AG04450 (cell line): ENCODE results near the gene MAN1B1. TPM values are rescaled to one million over a fixed set of nuclear protein-coding genes. Genes with fewer than 3 reads are reported as not detected.

Experiments used
- CTCF ChIA-PET: fragments of 300-600, 350-600 bp; formaldehyde crosslinking; extraction: SDS; loops from one replicate; lab custom pipeline; 2022; ENCODE audit warnings: antibody characterized with exemption, inconsistent platforms; lab: Charles Lee
- POLR2A ChIA-PET: fragments of 350-600 bp; formaldehyde crosslinking; extraction: SDS; loops from one replicate; lab custom pipeline; 2021; ENCODE audit warnings: antibody characterized with exemption, inconsistent platforms; lab: Yijun Ruan, JAX
- DNase-seq: peaks from one replicate; pipeline ENCODE4 v3.0.0-alpha.2; 2011; ENCODE audit warnings: low read depth, low spot score
- H3K27ac ChIP-seq: one replicate; pipeline ENCODE4 v1.5.1; 2012; ENCODE audit warnings: low read depth, low read length, control low read depth
- H3K27me3 ChIP-seq: one replicate; pipeline ENCODE4 v1.6.0; 2012; ENCODE audit warnings: low read length; ENCODE audit not compliant: control insufficient read depth, insufficient read depth
- H3K4me3 ChIP-seq: 2 replicates; pipeline ENCODE4 v1.5.1; 2011; ENCODE audit warnings: mild to moderate bottlenecking, low read depth, low read length, control low read depth
- H3K9me3 ChIP-seq: 2 replicates; pipeline ENCODE4 v1.5.1; 2012; ENCODE audit warnings: low read length; ENCODE audit not compliant: control insufficient read depth, insufficient read depth
- CTCF ChIP-seq: IDR thresholded peaks from 2 replicates; pipeline ENCODE4 v1.5.1; 2011; ENCODE audit warnings: low read depth, low read length, control low read depth, inconsistent platforms
- polyA plus RNA-seq: library from polyadenylated mRNA; depleted of rRNA; stranded (reverse); fragments of >200 nt; gene quantifications from 2 replicates; pipeline ENCODE4 v1.2.3, GENCODE V29; 2011

The MAN1B1 gene
- polyA plus RNA-seq, 1 experiment = 40.8 TPM

- ChIA-PET POLR2A (no interaction called here), CTCF (no interaction called here)
- no peak for TF ChIP-seq CTCF
- Histone ChIP-seq H3K4me3 (no peak overlapping the region), H3K27me3 (peaks cover 8% of the 10 kb centered on the region), H3K27ac (no peak overlapping the region), H3K9me3 (peaks cover 14% of the 10 kb centered on the region; the same call in 1 of the 2 replicates)
- DNase-seq = no peak
Measured at GRCh38 chr9:137148242-137148641, 61.5 kb downstream of the MAN1B1 start.

GRCh38 chr9:137148661-137149060 is 61.9 kb downstream of the MAN1B1 start:
- no peak overlapping the region for H3K4me3 ChIP-seq
- no peak overlapping the region for H3K27ac ChIP-seq
- no peak for DNase-seq
- CTCF ChIA-PET = no interaction called here
- H3K9me3 ChIP-seq = peaks cover 14% of the 10 kb centered on the region; the same call in 1 of the 2 replicates
- no peak for TF ChIP-seq CTCF
- POLR2A ChIA-PET = no interaction called here
- peaks cover 6% of the 10 kb centered on the region for H3K27me3 ChIP-seq

GRCh38 chr9:137149363-137149762 is 62.6 kb downstream of the MAN1B1 start:
- peaks cover 14% of the 10 kb centered on the region; the same call in 1 of the 2 replicates for H3K9me3 ChIP-seq
- no peak overlapping the region for H3K4me3 ChIP-seq
- ChIA-PET POLR2A (no interaction called here), CTCF (no interaction called here)
- H3K27me3 ChIP-seq = peaks cover 6% of the 10 kb centered on the region
- no peak for DNase-seq
- TF ChIP-seq CTCF = no peak
- H3K27ac ChIP-seq = no peak overlapping the region

DNA sequence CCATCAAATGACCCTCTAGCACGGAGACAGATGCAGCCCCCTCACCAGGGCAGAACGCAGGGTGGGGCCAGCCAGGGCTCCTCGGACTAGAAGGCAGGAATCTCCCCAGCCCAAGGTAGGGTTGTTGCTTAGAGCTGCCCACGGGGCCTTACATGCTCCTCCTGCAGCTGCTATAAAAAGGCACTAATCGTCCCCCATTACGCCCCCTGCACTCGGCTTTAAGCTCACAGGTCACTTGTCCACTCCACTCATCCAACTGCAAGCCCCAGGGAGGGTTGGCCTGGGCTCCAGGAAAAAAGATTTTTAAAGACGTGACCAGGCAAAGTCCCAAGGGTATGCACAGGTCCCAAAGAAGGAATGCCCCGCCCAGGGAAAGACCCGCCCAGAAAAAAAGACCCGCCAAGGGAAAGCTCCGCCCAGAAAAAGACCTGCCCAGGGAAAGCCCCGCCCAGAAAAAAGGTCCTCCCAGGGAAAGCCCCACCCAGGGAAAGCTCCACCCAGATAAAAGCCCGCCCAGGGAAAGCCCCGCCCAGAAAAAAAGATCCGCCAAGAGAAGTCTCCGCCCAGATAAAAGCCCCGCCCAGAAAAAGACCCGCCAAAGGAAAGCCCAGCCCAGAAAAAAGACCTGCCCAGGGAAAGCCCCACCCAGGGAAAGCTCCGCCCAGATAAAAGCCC is 63.3 kb downstream of the MAN1B1 start:
- POLR2A ChIA-PET = no interaction called here
- Histone ChIP-seq H3K4me3 (no peak overlapping the region), H3K27ac (no peak overlapping the region), H3K9me3 (peaks cover 14% of the 10 kb centered on the region; the same call in 1 of the 2 replicates), H3K27me3 (peaks cover 6% of the 10 kb centered on the region)
- TF ChIP-seq CTCF = no peak
- DNase-seq = no peak
- CTCF ChIA-PET = interaction anchor here (0.7 kb wide), 1 partner anchor 39 kb away, joined by 3 read pairs; no protein-coding TSS in a partner anchor

DNA sequence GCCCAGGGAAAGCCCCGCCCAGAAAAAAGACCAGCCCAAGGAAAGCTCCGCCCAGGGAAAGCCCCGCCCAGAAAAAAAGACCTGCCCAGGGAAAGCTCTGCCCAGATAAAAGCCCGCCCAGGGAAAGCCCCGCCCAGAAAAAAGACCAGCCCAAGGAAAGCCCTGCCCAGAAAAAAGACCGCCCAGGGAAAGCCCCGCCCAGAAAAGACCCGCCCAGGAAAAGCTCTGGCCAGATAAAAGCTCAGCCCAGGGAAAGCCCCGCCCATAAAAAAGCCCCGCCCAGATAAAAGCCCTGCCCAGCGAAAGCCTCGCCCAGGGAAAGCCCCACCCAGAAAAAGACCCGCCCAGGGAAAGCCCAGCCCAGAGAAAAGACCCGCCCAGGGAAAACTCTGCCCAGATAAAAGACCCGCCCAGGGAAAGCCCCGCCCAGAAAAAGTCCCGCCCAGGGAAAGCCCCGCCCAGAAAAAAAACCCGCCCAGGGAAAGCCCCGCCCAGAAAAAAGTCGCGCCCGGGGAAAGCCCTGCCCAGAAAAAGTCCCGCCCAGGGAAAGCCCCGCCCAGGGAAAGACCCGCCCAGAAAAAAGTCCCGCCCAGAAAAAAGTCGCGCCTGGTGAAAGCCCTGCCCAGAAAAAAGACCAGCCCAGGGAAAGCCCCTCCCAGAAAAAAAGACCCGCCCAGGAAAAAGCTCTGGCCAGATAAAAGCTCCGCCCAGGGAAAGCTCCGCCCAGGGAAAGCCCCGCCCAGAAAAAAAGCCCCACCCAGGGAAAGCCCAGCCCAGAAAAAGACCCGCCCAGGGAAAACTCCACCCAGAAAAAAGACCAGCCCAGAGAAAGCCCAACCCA is 64.1 kb downstream of the MAN1B1 start:
- Histone ChIP-seq H3K9me3 (peaks cover 14% of the 10 kb centered on the region; the same call in 1 of the 2 replicates), H3K27ac (no peak overlapping the region), H3K4me3 (no peak overlapping the region), H3K27me3 (peaks cover 6% of the 10 kb centered on the region)
- no peak for DNase-seq
- CTCF ChIA-PET = no interaction called here
- POLR2A ChIA-PET = no interaction called here
- TF ChIP-seq CTCF = no peak
